Smooth muscle cell (in vitro differentiated cells): ENCODE results near the gene GATD1. TPM values are rescaled to one million over a fixed set of nuclear protein-coding genes. Genes with fewer than 3 reads are reported as not detected.

Experiments
- DNase-seq: peaks from one replicate; lab custom pipeline; 2025; ENCODE audit not compliant: unreplicated experiment; lab: John Stamatoyannopoulos, UW
- H2AFZ ChIP-seq: fragments of 200-600 bp; sonication (generic); 2 replicates; pipeline ENCODE4 v1.6.0; 2016; ENCODE audit warnings: antibody characterized with exemption, low read depth, mild to moderate bottlenecking
- H3F3A ChIP-seq: fragments of 200-600 bp; sonication (generic); 2 replicates; pipeline ENCODE4 v1.6.0; 2017; ENCODE audit warnings: antibody characterized with exemption, low read depth
- H3K27ac ChIP-seq: fragments of 200-600 bp; sonication (generic); 2 replicates; pipeline ENCODE4 v1.5.1; 2016; ENCODE audit warnings: low read depth, mild to moderate bottlenecking
- H3K27me3 ChIP-seq: fragments of 200-600 bp; sonication (generic); 2 replicates; pipeline ENCODE4 v1.6.1; 2016; ENCODE audit warnings: low read depth, mild to moderate bottlenecking
- H3K36me3 ChIP-seq: fragments of 200-600 bp; sonication (generic); 2 replicates; pipeline ENCODE4 v1.5.1; 2016; ENCODE audit warnings: low read depth
- H3K4me1 ChIP-seq: fragments of 200-600 bp; sonication (generic); 2 replicates; pipeline ENCODE4 v1.5.1; 2016; ENCODE audit warnings: low read depth
- H3K4me2 ChIP-seq: fragments of 200-600 bp; sonication (generic); 2 replicates; pipeline ENCODE4 v1.6.0; 2016; ENCODE audit warnings: mild to moderate bottlenecking
- H3K4me3 ChIP-seq: fragments of 200-600 bp; sonication (generic); 2 replicates; pipeline ENCODE4 v1.5.1; 2016; ENCODE audit warnings: mild to moderate bottlenecking
- H3K79me2 ChIP-seq: fragments of 200-600 bp; sonication (generic); 2 replicates; pipeline ENCODE4 v1.6.0; 2016; ENCODE audit warnings: low read depth, mild to moderate bottlenecking
- H3K9ac ChIP-seq: fragments of 200-600 bp; sonication (generic); 2 replicates; pipeline ENCODE4 v1.6.0; 2016; ENCODE audit warnings: low read depth
- H3K9me3 ChIP-seq: fragments of 200-600 bp; sonication (generic); replicated peaks from 2 replicates; pipeline ENCODE4 v1.5.1; 2016; ENCODE audit warnings: low read depth
- H4K20me1 ChIP-seq: fragments of 200-600 bp; sonication (generic); 2 replicates; pipeline ENCODE4 v1.6.0; 2016; ENCODE audit warnings: low read depth
- WGBS: methylation state at CpG from one replicate; pipeline ENCODE4 v1.1.7; 2016; ENCODE audit warnings: low lambda C conversion rate; 5-methylcytosine and 5-hydroxymethylcytosine counted together
- polyA plus RNA-seq: library from polyadenylated mRNA; unstranded; fragments of >200 nt; fragmentation: Nextera tagmentation; extraction: Ambion mirVana; gene quantifications from 2 replicates; pipeline ENCODE4 v1.2.1, GENCODE V29; 2016
- total RNA-seq: library from RNA; depleted of rRNA; stranded (reverse); fragments of >200 nt; gene quantifications from 2 replicates; pipeline ENCODE4 v1.2.3, GENCODE V29; 2014
- TF ChIP-seq, protein P1 (sequence below): fragments of 200-600 bp; sonication (generic); IDR thresholded peaks from 2 replicates; pipeline ENCODE4 v1.5.1; 2017; ENCODE audit warnings: borderline replicate concordance, mild to moderate bottlenecking, antibody characterized with exemption; ENCODE audit not compliant: insufficient read depth, poor library complexity, severe bottlenecking

The GATD1 gene
- total and polyA plus RNA-seq, 2 experiments from 2014 or later, result 11.7 to 12.9 TPM

- no peaks in the 10 kb centered on the region for H3K36me3 ChIP-seq
- H3F3A ChIP-seq, result no peaks in the 10 kb centered on the region
- H3K4me1 ChIP-seq, result peaks cover 19% of the 10 kb centered on the region
- H3K4me3 ChIP-seq, result no peak overlapping the region
- TF ChIP-seq, protein P1, sequence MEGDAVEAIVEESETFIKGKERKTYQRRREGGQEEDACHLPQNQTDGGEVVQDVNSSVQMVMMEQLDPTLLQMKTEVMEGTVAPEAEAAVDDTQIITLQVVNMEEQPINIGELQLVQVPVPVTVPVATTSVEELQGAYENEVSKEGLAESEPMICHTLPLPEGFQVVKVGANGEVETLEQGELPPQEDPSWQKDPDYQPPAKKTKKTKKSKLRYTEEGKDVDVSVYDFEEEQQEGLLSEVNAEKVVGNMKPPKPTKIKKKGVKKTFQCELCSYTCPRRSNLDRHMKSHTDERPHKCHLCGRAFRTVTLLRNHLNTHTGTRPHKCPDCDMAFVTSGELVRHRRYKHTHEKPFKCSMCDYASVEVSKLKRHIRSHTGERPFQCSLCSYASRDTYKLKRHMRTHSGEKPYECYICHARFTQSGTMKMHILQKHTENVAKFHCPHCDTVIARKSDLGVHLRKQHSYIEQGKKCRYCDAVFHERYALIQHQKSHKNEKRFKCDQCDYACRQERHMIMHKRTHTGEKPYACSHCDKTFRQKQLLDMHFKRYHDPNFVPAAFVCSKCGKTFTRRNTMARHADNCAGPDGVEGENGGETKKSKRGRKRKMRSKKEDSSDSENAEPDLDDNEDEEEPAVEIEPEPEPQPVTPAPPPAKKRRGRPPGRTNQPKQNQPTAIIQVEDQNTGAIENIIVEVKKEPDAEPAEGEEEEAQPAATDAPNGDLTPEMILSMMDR, result no peak
- no peak overlapping the region for H2AFZ ChIP-seq
- peaks cover 66% of the 10 kb centered on the region for H4K20me1 ChIP-seq
- no peak overlapping the region for H3K4me2 ChIP-seq
- 96% methylated on average over 23 of the region's 23 CpGs for WGBS
- H3K9me3 ChIP-seq, result no peaks in the 10 kb centered on the region
- H3K9ac ChIP-seq, result no peak overlapping the region
- no peak overlapping the region for H3K27ac ChIP-seq
- peaks cover 40% of the 10 kb centered on the region for H3K79me2 ChIP-seq
- no peaks in the 10 kb centered on the region for H3K27me3 ChIP-seq
- DNase-seq, result no peak
Observed at GRCh38 chr11:778976-779954, 2.0 kb upstream of the GATD1 start.

GRCh38 chr11:776561-777287 lies 563 bp downstream of the GATD1 start:
- no peaks in the 10 kb centered on the region for H3K9me3 ChIP-seq
- H3K4me3 ChIP-seq, result peak overlapping the region; percentile 98
- TF ChIP-seq, protein P1, result no peak
- no peaks in the 10 kb centered on the region for H3K27me3 ChIP-seq
- no peak overlapping the region for H3K27ac ChIP-seq
- H3K4me2 ChIP-seq, result peak overlapping the region; percentile 100
- DNase-seq, result no peak
- H3K79me2 ChIP-seq, result peaks cover 52% of the 10 kb centered on the region
- peak overlapping the region; percentile 91 for H3K9ac ChIP-seq
- WGBS, result 4% methylated on average over 22 of the region's 65 CpGs
- no peaks in the 10 kb centered on the region for H3K36me3 ChIP-seq
- H2AFZ ChIP-seq, result peak overlapping the region; percentile 77
- peaks cover 17% of the 10 kb centered on the region for H3K4me1 ChIP-seq
- no peaks in the 10 kb centered on the region for H3F3A ChIP-seq
- peaks cover 71% of the 10 kb centered on the region for H4K20me1 ChIP-seq

GRCh38 chr11:776263-776560 lies 1.1 kb downstream of the GATD1 start:
- H3K4me1 ChIP-seq, result peaks cover 17% of the 10 kb centered on the region
- peak overlapping the region; percentile 98 for H3K4me3 ChIP-seq
- no peak overlapping the region for H2AFZ ChIP-seq
- H3K27ac ChIP-seq, result no peak overlapping the region
- H3K9ac ChIP-seq, result peak overlapping the region; percentile 91
- H3K27me3 ChIP-seq, result no peaks in the 10 kb centered on the region
- no peaks in the 10 kb centered on the region for H3F3A ChIP-seq
- peak overlapping the region; percentile 100 for H3K4me2 ChIP-seq
- no peak for DNase-seq
- no peaks in the 10 kb centered on the region for H3K9me3 ChIP-seq
- TF ChIP-seq, protein P1, result no peak
- peaks cover 71% of the 10 kb centered on the region for H4K20me1 ChIP-seq
- WGBS, result 42% methylated on average over 10 of the region's 11 CpGs
- H3K36me3 ChIP-seq, result no peaks in the 10 kb centered on the region
- peaks cover 52% of the 10 kb centered on the region for H3K79me2 ChIP-seq
